Activated gamma-delta T cell treated with Interleukin-2 at 50 U/mL for 16 hours (primary cell): ENCODE data around the gene CENPW.

Experiments used
- DNase-seq: peaks from one replicate; pipeline ENCODE4 v3.0.0-alpha.2; 2020

Gene CENPW

DNA sequence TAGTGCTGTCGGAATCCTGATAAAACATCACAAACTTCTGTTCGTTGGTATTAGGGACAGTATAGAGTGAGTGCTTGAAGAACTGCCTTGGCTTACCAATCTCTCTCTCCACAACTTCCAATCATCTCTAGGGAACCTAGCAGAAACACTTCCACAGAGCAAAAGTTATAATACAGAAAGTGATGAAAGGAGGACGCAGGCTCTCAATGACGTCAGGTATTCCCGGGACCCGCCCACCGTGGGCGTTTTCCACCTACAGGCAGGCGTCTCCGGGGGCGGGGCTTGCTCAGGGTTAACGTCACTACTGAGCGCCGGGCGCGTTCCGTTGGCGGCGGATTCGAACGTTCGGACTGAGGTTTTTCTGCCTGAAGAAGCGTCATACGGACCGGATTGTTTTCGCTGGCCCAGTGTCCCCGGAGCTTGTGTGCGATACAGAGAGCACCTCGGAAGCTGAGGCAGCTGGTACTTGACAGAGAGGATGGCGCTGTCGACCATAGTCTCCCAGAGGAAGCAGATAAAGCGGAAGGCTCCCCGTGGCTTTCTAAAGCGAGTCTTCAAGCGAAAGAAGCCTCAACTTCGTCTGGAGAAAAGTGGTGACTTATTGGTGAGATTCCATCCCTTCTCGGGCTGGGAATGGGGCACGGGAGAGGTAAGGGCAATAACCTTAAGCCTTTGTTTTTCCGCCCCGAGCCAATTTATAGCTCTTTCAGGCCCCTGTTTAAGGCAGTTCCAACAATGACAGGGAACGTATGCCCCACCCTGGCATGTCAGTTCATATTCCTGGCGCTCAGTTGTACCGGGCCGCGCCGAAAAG is at the start of gene CENPW:
TSS of gene CENPW (plus strand) at position 320 of the 814 bp plus-strand sequence. CDS start at position 479, 159 bp downstream.
- peak; percentile 75 for DNase-seq

DNA sequence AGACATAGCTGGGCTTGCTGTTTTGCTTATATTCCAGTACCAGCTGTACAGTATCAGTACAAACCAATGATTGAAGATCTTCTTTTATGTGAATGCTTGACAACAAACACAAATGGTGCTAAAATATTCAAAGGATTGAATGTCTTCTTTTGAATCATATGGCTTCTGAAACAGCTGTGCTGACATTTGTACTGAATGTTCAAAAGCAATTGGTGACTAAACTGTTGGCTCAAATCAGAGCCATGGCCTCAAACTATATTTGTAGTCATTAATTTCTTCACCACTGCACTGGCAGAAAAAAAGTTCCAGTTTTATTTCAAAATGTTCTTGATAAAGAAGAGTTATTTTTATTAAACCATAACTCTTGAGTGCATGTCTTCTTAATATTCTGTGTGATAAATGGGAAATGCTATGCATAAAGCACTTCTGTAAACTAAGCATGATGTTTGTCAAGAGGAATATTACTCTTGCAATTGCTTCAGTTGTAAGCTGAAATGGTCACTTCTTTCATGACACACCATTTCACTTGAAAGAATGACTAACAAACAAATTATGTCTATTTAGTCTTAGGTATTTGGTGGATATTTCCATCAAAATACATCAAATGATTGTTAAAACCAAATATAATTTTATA is 45.9 kb upstream of the CENPW start:
- no peak for DNase-seq

DNA sequence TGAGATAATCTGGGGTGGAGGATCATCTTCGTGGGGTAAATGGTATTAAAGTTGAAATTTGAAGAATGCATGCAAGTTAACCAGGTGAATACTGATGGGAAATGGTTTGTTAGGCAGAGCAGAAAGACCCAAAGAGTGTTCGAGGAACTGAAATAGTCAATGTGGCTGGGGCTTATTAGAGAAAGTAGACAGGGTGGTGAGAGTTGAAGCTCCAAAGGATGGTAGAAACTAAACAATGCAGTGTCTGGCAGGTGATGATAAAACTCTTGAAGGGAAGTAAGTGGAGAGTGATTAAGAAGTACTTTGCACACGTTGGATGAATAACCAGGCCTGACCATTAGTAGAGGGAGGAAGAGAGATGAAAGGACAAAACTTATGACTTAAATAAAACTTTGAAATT is 39.8 kb upstream of the CENPW start:
- no peak for DNase-seq

DNA sequence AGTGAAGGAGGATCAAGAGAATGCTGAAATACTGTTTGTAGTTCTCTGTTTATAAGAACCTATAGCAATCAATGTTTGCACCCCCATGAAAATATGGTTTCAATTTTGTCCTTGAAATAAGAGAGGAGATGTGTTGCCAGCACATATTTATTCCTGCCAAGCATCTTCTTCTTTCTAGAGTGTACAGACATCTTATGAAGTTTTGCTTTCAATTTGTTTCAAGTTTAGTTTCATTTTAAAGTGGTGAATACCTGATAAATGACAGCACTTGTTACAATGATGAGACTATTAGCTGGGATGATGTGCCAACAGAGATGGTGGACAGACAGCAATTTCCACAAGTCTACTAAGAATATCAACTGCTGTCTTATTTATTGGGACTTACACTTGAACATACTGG is 39.2 kb upstream of the CENPW start:
- no peak for DNase-seq

- DNase-seq, result no peak
These were observed 37.7 kb upstream of the CENPW start for GRCh38 chr6:126302191-126302590.

DNA sequence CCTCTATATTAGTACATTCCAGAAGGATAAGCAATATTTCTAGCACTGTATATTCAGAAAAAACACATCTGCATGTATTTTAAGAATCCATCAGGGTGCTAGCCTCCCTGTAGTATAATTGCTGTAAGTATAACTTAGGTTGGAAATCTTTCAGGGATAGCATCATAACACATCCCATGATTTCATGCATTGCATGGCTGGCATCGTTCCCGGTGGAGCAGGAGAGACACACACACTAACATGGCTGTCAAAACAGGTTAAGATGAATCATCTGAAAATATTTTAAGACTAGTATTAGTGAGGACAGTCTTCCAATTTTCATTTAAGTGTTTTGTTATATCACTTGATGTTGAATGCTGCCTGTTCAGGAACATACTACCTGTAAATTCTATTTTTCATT is 32.1 kb upstream of the CENPW start:
- DNase-seq, result no peak

DNA sequence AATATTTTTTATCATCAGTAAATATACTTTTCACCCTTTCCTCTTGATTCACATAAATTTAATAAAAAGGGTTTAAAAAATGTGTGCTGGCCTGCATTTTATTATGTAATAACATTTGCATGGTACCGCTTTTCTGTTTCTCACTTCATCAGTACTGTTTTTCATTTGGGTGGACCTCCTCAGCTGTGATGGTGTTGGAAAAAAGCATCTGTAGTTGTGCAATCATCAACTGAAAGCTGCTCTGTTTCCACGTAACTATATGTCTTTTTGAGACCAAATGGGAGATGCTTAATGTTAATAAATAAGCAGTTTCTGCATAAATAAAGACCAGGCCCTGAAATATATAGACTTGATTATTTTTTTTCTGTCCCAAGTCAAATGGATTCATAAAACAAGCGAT is 31.6 kb upstream of the CENPW start:
- no peak for DNase-seq

- no peak for DNase-seq
These were observed 27.8 kb upstream of the CENPW start for GRCh38 chr6:126312013-126312665.

DNA sequence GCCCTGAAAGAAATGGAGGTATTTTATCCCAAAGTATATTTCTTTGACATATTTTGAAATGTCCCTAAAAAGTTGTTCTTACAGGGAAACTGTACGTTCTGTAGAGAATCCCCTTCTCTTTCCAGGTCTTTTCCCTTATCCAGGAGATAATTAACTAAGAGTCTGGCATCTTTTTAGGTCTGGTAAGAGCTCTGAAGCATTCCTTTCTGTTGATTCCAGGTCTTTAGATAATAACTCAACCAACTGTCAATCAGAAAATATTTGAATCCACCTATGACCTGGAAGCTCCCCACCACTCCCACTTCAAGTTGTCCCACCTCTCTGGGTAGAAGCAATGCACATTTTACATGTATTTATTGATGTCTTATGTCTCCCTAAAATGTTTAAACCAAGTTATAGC is 26.0 kb upstream of the CENPW start:
- no peak for DNase-seq

- DNase-seq, result no peak
These were observed 21.1 kb upstream of the CENPW start for GRCh38 chr6:126318797-126319196.

GRCh38 chr6:126333729-126334128 is 6.2 kb upstream of the CENPW start:
- DNase-seq, result no peak

DNA sequence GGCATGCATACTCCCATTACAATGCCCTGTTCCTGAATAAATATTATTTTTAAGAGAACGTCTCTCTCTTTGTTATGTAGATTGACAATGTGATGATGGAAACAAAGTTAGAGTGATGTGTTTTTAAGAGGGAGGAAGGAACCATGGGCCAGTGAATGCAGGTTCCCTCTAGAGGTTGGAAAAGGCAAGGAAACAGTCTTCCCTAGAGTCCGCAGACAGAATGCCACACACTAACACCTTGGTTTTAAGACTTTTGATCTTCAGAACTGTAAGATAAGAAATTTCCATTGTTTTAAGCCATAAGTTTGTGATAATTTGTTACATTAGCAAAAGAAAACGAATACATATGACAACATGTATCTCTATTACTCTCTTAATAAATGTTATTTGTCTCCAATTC is 4.7 kb upstream of the CENPW start:
- DNase-seq, result no peak

- no peak for DNase-seq
These were observed 2.6 kb upstream of the CENPW start for GRCh38 chr6:126337323-126337722.

GRCh38 chr6:126341126-126341525 is 1.2 kb downstream of the CENPW start:
- no peak for DNase-seq

DNA sequence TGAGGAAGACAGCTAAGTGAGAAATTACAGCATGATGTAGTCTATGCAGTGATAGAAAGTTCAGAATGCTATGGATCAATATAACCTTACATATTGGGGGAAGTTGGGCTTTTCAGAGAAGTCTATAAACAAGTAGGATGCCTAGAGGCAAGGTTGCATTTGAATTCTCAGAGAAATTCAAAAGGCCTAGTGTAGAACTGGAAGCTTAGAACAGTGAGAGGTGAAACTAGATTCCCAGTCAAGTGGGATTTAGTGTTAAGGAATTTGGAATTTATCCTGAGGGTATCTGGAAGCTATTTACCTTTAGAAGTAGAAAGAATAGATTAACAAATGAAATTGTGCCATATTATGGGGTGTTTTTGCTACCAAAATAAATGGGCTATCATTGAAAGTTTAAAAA is 4.3 kb downstream of the CENPW start:
- DNase-seq, result no peak

DNA sequence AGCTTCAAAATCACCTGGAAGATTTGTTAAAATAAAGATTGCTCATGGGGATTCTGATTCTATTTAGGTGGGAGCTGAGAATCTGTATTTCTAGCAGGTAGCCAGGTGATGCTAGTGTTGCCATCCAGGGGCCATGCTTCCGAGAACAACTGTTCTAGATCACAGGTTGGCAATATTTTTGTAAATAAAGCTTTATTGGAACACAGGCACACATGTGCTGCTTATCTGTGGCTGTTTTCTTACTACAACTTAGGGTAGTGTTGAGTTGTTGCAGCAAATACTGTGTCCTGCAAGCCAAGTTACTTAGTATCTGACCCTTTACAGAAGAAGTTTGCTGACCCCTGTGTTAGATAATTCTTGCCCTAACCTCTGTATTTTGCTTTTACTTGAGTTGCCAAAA is 12.0 kb downstream of the CENPW start:
- DNase-seq, result no peak

DNA sequence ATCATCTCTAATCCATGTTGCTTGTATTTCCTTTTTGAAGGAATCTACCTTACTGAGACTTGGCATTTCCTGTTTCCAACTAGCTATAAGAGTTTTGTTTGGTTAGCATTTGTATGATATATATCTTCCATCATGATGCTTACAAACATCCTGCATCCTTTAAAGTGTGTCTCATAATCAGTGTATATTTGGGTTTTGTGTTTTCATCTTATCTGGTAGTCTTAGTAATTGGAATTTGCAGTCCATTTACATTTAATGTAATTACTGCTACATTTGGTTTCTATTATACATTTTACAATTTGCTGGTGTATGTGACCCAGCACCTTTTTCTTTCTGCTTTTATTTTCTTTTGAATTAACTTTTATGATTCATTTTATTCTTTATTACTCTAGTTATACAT is 12.6 kb downstream of the CENPW start:
- DNase-seq, result no peak

GRCh38 chr6:126356526-126356925 is 16.6 kb downstream of the CENPW start:
- DNase-seq, result no peak

DNA sequence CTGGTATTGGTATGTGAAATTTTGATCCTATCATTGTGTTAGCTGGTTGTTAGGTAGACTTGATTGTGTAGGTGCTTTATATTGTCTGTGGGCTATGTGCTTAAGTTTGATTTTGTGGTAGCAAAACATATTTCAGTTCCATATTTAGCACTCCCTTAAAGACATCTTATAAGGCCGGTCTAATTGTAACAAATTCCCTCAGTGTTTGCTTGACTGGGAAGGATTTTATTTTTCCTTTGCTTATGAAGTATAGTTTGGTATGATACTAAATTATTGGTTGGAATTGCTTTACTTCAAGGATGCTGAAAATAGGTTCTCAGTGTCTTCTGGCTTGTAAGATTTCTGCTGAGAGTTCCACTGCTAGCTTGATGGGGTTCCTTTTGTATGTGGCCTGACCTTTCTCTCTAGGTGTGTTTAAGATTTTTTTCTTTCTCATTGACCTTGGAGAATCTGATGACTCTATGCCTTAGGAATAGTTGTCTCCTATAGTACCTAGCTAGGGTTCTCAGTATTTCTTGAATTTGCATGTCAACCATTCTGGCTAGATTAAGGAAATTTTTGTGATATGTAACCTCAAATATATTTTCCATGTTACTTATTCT is 20.1 kb downstream of the CENPW start:
- DNase-seq, result no peak

- no peak for DNase-seq
These were observed 22.0 kb downstream of the CENPW start for GRCh38 chr6:126361832-126362440.

GRCh38 chr6:126367849-126368248 is 27.9 kb downstream of the CENPW start:
- DNase-seq, result no peak

- DNase-seq, result no peak
These were observed 32.7 kb downstream of the CENPW start for GRCh38 chr6:126372626-126373025.

DNA sequence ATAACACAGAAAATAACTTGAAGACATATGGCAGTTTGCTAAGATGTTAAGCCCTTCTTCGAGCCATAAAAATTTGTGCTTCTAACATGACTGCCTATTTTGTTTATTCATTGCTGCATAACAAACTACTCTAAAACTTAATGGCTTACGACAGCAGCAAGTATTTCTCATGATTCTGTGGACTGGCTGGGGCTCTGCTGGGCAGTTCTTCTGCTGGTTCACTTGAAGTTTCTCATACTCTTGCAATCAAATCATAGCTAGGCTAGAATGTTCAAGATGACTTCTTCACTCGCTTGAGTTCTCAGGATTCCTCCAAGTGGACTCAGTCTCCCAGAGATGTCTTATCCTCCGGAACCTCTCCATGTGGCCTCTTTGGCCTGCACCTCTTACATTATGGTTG is 33.4 kb downstream of the CENPW start:
- DNase-seq, result no peak
